ENCODE results near the gene ARF6.

ARF6 gene

GRCh38 chr14:49892636-49893308 is at the start of gene ARF6:
Gene ARF6 (plus strand): TSS chr14:49893082. CDS start chr14:49893737, 655 bp downstream.
- H3K4me3 ChIP-seq (ENCODE audit: low read depth, low read length) = peak within 1 kb of the TSS; percentile 67
- TF ChIP-seq CTCF (IDR thresholded peaks at IDR 0.05; ENCODE audit: insufficient read depth, low read depth, low read length, missing control alignments) = no peak
- peak; percentile 99 for DNase-seq (ENCODE audit: low read depth)

- no peak overlapping the region for H3K4me3 ChIP-seq (ENCODE audit: low read depth, low read length)
- no peak for DNase-seq (ENCODE audit: low read depth)
- TF ChIP-seq CTCF (IDR thresholded peaks at IDR 0.05; ENCODE audit: insufficient read depth, low read depth, low read length, missing control alignments) = no peak
Observed at GRCh38 chr14:49849213-49849847, 43.6 kb upstream of the ARF6 start.

- no peak for TF ChIP-seq CTCF (IDR thresholded peaks at IDR 0.05; ENCODE audit: insufficient read depth, low read depth, low read length, missing control alignments)
- DNase-seq (ENCODE audit: low read depth) = no peak
- peak overlapping the region; percentile 74 for H3K4me3 ChIP-seq (ENCODE audit: low read depth, low read length)
Observed at GRCh38 chr14:49851813-49852212, 41.1 kb upstream of the ARF6 start.

GRCh38 chr14:49852301-49853157 is 40.4 kb upstream of the ARF6 start, which contains the start of gene NEMF:
Gene NEMF (minus strand): TSS chr14:49852788. CDS start chr14:49852753, 35 bp downstream.
- H3K4me3 ChIP-seq (ENCODE audit: low read depth, low read length) = peak within 1 kb of the TSS; percentile 74
- DNase-seq (ENCODE audit: low read depth) = peak; percentile 92
- TF ChIP-seq CTCF (IDR thresholded peaks at IDR 0.05; ENCODE audit: insufficient read depth, low read depth, low read length, missing control alignments) = peak; percentile 76

GRCh38 chr14:49853158-49853477 is 39.8 kb upstream of the ARF6 start:
- no peak for DNase-seq (ENCODE audit: low read depth)
- H3K4me3 ChIP-seq (ENCODE audit: low read depth, low read length) = peak overlapping the region; percentile 74
- TF ChIP-seq CTCF (IDR thresholded peaks at IDR 0.05; ENCODE audit: insufficient read depth, low read depth, low read length, missing control alignments) = no peak

- H3K4me3 ChIP-seq (ENCODE audit: low read depth, low read length) = peak overlapping the region; percentile 74
- TF ChIP-seq CTCF (IDR thresholded peaks at IDR 0.05; ENCODE audit: insufficient read depth, low read depth, low read length, missing control alignments) = peak; percentile 65
- DNase-seq (ENCODE audit: low read depth) = peak; percentile 89
Observed at GRCh38 chr14:49853572-49854375, 39.1 kb upstream of the ARF6 start.

All from GM12865 (cell line).